Keratinocyte (primary cell): ENCODE measurements around the gene ABCG1.

ENCODE experiments used
- EZH2 ChIP-seq: IDR thresholded peaks from one replicate; pipeline ENCODE4 v1.6.1; 2012; ENCODE audit warnings: inconsistent platforms, mild to moderate bottlenecking, low read length, moderate library complexity
- TF ChIP-seq, protein P1 (sequence below), 3 experiments: IDR thresholded peaks in 1 of 3; conservative IDR thresholded peaks in 1 of 3; optimal IDR thresholded peaks in 1 of 3; 2 replicates in 2 of 3; 3 replicates in 1 of 3; pipeline versions ENCODE3 to v1.5.1; 2011; ENCODE audit warnings: low read length in 3 of 3, mild to moderate bottlenecking in 3 of 3, moderate library complexity in 2 of 3, control low read depth in 1 of 3, inconsistent platforms in 1 of 3; ENCODE audit not compliant: insufficient read depth in 2 of 3; ENCODE audit errors: extremely low read depth in 1 of 3

DNA sequence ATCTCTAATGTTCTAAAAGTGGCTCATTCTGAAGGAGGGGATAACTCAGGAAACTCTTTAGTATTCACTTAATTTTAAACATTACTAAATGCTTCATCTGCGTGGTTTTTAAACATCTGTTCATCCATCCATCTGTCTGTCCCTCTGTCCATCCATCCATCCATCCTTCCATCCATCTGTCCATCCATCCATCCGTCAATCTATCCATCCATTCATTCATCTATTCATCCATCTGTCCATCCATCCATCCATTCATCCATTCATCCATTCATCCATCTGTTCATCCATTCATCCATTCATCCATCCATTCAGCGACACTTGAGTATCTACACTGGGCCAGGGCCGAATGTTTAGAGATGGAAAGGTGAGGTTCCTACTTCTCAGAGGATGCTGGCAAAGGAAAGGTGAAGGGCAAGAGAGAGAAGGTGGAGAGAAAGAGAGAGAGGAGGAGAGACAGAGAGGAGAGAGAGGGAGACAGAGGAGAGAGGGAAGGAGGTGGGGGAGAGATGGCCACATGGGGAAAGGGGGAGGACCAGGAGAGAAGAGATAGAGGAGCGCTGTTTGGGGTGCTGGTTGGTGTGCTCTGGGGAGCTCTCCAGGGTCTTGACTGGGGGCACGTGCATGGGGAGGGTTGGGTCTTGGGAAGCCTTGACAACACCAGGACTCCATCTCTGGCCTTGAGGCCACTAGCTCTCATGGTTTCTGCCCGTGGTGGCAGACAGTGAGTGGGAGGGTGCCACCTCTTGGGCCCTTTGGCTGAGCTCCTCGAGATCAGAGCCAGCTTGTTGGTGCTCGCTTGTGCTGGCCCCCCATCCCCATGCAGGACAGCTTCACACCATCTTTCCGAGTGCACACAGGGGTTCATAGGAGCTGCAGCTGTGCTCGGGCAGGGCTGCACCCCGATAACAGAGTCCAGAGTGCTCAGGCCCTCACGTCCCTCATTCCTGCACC is 45.6 kb downstream of the ABCG1 start:
- TF ChIP-seq, protein P1, sequence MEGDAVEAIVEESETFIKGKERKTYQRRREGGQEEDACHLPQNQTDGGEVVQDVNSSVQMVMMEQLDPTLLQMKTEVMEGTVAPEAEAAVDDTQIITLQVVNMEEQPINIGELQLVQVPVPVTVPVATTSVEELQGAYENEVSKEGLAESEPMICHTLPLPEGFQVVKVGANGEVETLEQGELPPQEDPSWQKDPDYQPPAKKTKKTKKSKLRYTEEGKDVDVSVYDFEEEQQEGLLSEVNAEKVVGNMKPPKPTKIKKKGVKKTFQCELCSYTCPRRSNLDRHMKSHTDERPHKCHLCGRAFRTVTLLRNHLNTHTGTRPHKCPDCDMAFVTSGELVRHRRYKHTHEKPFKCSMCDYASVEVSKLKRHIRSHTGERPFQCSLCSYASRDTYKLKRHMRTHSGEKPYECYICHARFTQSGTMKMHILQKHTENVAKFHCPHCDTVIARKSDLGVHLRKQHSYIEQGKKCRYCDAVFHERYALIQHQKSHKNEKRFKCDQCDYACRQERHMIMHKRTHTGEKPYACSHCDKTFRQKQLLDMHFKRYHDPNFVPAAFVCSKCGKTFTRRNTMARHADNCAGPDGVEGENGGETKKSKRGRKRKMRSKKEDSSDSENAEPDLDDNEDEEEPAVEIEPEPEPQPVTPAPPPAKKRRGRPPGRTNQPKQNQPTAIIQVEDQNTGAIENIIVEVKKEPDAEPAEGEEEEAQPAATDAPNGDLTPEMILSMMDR (optimal IDR thresholded peaks at IDR 0.05 in 1 of 3, IDR thresholded peaks at IDR 0.05 in 1 of 3, conservative IDR thresholded peaks at IDR 0.05 in 1 of 3; ENCODE audit: extremely low read depth in 1 of 3, insufficient read depth in 2 of 3, low read length in 3 of 3): no peak
- no peak for TF ChIP-seq EZH2
